CMK (cell line): ENCODE results near the gene CDC27.
"Not testable (repeated sequence)": the region's sequence is repeated elsewhere in the genome, so short reads cannot be mapped to it uniquely, and the experiment has no call there.

Source experiments
- DNase-seq: peaks from one replicate; pipeline ENCODE4 v3.0.0-alpha.2; 2010; ENCODE audit warnings: low read depth

Gene CDC27

GRCh38 chr17:47070266-47070665, 118.8 kb downstream of the CDC27 start:
- DNase-seq: not testable (repeated sequence)
